ENCODE data around the gene ZNF655.

ZNF655 gene

GRCh38 chr7:99601656-99602310 is 43.3 kb downstream of the ZNF655 start:
- in situ Hi-C loops (cut with MboI; ENCODE audit: low sequenced_read_pairs) = no loop called here

- in situ Hi-C loops (cut with MboI; ENCODE audit: low sequenced_read_pairs) = no loop called here
Measured at GRCh38 chr7:99605527-99605926, 47.1 kb downstream of the ZNF655 start.

GRCh38 chr7:99606531-99606930 is 48.1 kb downstream of the ZNF655 start:
- in situ Hi-C loops (cut with MboI; ENCODE audit: low sequenced_read_pairs) = no loop called here

GRCh38 chr7:99607548-99607947 is 49.1 kb downstream of the ZNF655 start:
- in situ Hi-C loops (cut with MboI; ENCODE audit: low sequenced_read_pairs) = no loop called here

- in situ Hi-C loops (cut with MboI; ENCODE audit: low sequenced_read_pairs) = no loop called here
Measured at GRCh38 chr7:99614495-99614894, 56.1 kb downstream of the ZNF655 start.

GRCh38 chr7:99615989-99616358 is 57.5 kb downstream of the ZNF655 start:
- in situ Hi-C loops (cut with MboI; ENCODE audit: low sequenced_read_pairs) = no loop called here

- in situ Hi-C loops (cut with MboI; ENCODE audit: low sequenced_read_pairs) = no loop called here
Measured at GRCh38 chr7:99616359-99617191, 58.1 kb downstream of the ZNF655 start, which contains the start of gene ZSCAN25. Gene ZSCAN25, plus strand, starts transcription at chr7:99616946. Its CDS starts 2,661 bp downstream, at chr7:99619607.

GRCh38 chr7:99617192-99617781 is 58.8 kb downstream of the ZNF655 start:
- in situ Hi-C loops (cut with MboI; ENCODE audit: low sequenced_read_pairs) = no loop called here

- in situ Hi-C loops (cut with MboI; ENCODE audit: low sequenced_read_pairs) = no loop called here
Measured at GRCh38 chr7:99618726-99619125, 60.3 kb downstream of the ZNF655 start.

GRCh38 chr7:99619571-99620130 is 61.2 kb downstream of the ZNF655 start:
- in situ Hi-C loops (cut with MboI; ENCODE audit: low sequenced_read_pairs) = no loop called here

GRCh38 chr7:99621271-99621670 is 62.8 kb downstream of the ZNF655 start:
- in situ Hi-C loops (cut with MboI; ENCODE audit: low sequenced_read_pairs) = no loop called here

GRCh38 chr7:99622596-99622995 is 64.2 kb downstream of the ZNF655 start:
- in situ Hi-C loops (cut with MboI; ENCODE audit: low sequenced_read_pairs) = no loop called here

- in situ Hi-C loops (cut with MboI; ENCODE audit: low sequenced_read_pairs) = no loop called here
Measured at GRCh38 chr7:99623091-99623693, 64.8 kb downstream of the ZNF655 start.

GRCh38 chr7:99623702-99624447 is 65.4 kb downstream of the ZNF655 start:
- in situ Hi-C loops (cut with MboI; ENCODE audit: low sequenced_read_pairs) = no loop called here

GRCh38 chr7:99624484-99624883 is 66.0 kb downstream of the ZNF655 start:
- in situ Hi-C loops (cut with MboI; ENCODE audit: low sequenced_read_pairs) = no loop called here

- in situ Hi-C loops (cut with MboI; ENCODE audit: low sequenced_read_pairs) = no loop called here
Measured at GRCh38 chr7:99625321-99625720, 66.9 kb downstream of the ZNF655 start.

- in situ Hi-C loops (cut with MboI; ENCODE audit: low sequenced_read_pairs) = no loop called here
Measured at GRCh38 chr7:99625961-99626360, 67.5 kb downstream of the ZNF655 start.

All from HL-60/S4 treated with phorbol 12-myristate 13-acetate at 8.2 ng/mL for 4 days and 3 days (cell line).